ENCODE data around the gene FOXP1. TPM values are rescaled to one million over a fixed set of nuclear protein-coding genes. Genes with fewer than 3 reads are reported as not detected.

FOXP1 gene
- total and polyA plus RNA-seq, 4 donors: 4.9 to 35.4 (median 32.0) TPM

GRCh38 chr3:71026634-71027578 is 556.6 kb downstream of the FOXP1 start:
- peak overlapping the region; percentile 71 to 75 for H3K27ac ChIP-seq (ENCODE audit: low read depth in 1 of 2, low read length in 2 of 2)
- TF ChIP-seq REST (IDR thresholded peaks at IDR 0.05): peak; percentile 47
- peak in 1 of 2 donors; percentile 79 for TF ChIP-seq RXRA (IDR thresholded peaks at IDR 0.05)
- peak; percentile 89 for TF ChIP-seq FOXA1 (IDR thresholded peaks at IDR 0.05)
- peak; percentile 29 for TF ChIP-seq MAX (IDR thresholded peaks at IDR 0.05)
- TF ChIP-seq YY1 (IDR thresholded peaks at IDR 0.05): peak; percentile 65
- TF ChIP-seq FOXA2 (IDR thresholded peaks at IDR 0.05): peak; percentile 96
- no peak for TF ChIP-seq ATF3 (IDR thresholded peaks at IDR 0.05)
- TF ChIP-seq CTCF (IDR thresholded peaks at IDR 0.05; ENCODE audit: low read depth, low read length, missing input control): no peak
- peak in 1 of 2 donors; percentile 59 for TF ChIP-seq JUND (IDR thresholded peaks at IDR 0.05)
- TF ChIP-seq SP1 (IDR thresholded peaks at IDR 0.05): peak; percentile 21
- no peak for TF ChIP-seq NR2F2 (IDR thresholded peaks at IDR 0.05)
- no peak for TF ChIP-seq GABPA (IDR thresholded peaks at IDR 0.05 in 1 of 2, conservative IDR thresholded peaks at IDR 0.05 in 1 of 2)
- TF ChIP-seq HNF4A (conservative IDR thresholded peaks at IDR 0.05): peak in 1 of 2 donors; percentile 59
- no peak for TF ChIP-seq TAF1 (conservative IDR thresholded peaks at IDR 0.05)
- TF ChIP-seq ZBTB33 (IDR thresholded peaks at IDR 0.05): peak; percentile 52
- no peak for TF ChIP-seq RAD21 (IDR thresholded peaks at IDR 0.05)
- no peak overlapping the region for H3K4me3 ChIP-seq (ENCODE audit: low read depth in 1 of 3, low read length in 3 of 3)
- DNase-seq (ENCODE audit: low spot score): no peak
- H3K9ac ChIP-seq (ENCODE audit: low read depth in 1 of 2, low read length in 2 of 2): peak overlapping the region; percentile 18 to 34
- H3K36me3 ChIP-seq (ENCODE audit: control insufficient read depth in 4 of 4, insufficient read depth in 3 of 4, low read depth in 1 of 4, low read length in 3 of 4): no peaks in the 10 kb centered on the region
- H3K27me3 ChIP-seq (ENCODE audit: control insufficient read depth in 4 of 4, insufficient read depth in 4 of 4, low read length in 3 of 4): no peaks in the 10 kb centered on the region
- WGBS: 52% methylated on average over 6 of the region's 6 CpGs
- H3K9me3 ChIP-seq (ENCODE audit: control insufficient read depth in 4 of 4, low read length in 3 of 4): no peaks in the 10 kb centered on the region
- H3K4me1 ChIP-seq (ENCODE audit: control insufficient read depth in 4 of 4, insufficient read depth in 4 of 4, low read length in 3 of 4): peaks cover 8 to 45% (median 27%) of the 10 kb centered on the region in 4 donors
